ENCODE measurements around the gene HDDC3.
"Not testable (repeated sequence)": the region's sequence is repeated elsewhere in the genome, so short reads cannot be mapped to it uniquely, and the experiment has no call there.

The HDDC3 gene

GRCh38 chr15:90933301-90933700 is 952 bp upstream of the HDDC3 start:
- TF ChIP-seq, protein P1, sequence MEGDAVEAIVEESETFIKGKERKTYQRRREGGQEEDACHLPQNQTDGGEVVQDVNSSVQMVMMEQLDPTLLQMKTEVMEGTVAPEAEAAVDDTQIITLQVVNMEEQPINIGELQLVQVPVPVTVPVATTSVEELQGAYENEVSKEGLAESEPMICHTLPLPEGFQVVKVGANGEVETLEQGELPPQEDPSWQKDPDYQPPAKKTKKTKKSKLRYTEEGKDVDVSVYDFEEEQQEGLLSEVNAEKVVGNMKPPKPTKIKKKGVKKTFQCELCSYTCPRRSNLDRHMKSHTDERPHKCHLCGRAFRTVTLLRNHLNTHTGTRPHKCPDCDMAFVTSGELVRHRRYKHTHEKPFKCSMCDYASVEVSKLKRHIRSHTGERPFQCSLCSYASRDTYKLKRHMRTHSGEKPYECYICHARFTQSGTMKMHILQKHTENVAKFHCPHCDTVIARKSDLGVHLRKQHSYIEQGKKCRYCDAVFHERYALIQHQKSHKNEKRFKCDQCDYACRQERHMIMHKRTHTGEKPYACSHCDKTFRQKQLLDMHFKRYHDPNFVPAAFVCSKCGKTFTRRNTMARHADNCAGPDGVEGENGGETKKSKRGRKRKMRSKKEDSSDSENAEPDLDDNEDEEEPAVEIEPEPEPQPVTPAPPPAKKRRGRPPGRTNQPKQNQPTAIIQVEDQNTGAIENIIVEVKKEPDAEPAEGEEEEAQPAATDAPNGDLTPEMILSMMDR (IDR thresholded peaks at IDR 0.05; ENCODE audit: low read depth, low read length, missing control alignments): no peak
- in situ Hi-C loops (cut with HindIII; ENCODE audit: low sequenced_read_pairs): no loop called here
- DNase-seq (ENCODE audit: low read depth): no peak
- no peak overlapping the region for H3K4me3 ChIP-seq (ENCODE audit: low read depth, low read length)

- TF ChIP-seq, protein P1 (IDR thresholded peaks at IDR 0.05; ENCODE audit: low read depth, low read length, missing control alignments): no peak
- in situ Hi-C loops (cut with HindIII; ENCODE audit: low sequenced_read_pairs): no loop called here
- peak overlapping the region; percentile 75 for H3K4me3 ChIP-seq (ENCODE audit: low read depth, low read length)
- no peak for DNase-seq (ENCODE audit: low read depth)
Measured at GRCh38 chr15:90932660-90932991, 277 bp upstream of the HDDC3 start.

DNA sequence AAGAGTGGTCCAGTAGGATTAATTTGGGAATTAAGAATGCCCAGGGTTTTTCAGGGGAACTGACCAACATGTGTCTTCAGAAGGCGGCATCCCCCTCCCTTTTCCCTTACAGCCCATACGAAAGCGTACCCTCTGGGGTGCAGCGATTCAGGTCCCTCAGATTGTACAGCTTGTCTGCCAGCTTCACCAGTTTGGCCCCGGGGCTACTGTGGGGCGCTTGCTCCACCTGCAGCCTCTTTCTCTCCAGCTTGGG is 848 bp downstream of the HDDC3 start:
- DNase-seq (ENCODE audit: low read depth): no peak
- TF ChIP-seq, protein P1 (IDR thresholded peaks at IDR 0.05; ENCODE audit: low read depth, low read length, missing control alignments): no peak
- peak overlapping the region; percentile 75 for H3K4me3 ChIP-seq (ENCODE audit: low read depth, low read length)
- in situ Hi-C loops (cut with HindIII; ENCODE audit: low sequenced_read_pairs): no loop called here

DNA sequence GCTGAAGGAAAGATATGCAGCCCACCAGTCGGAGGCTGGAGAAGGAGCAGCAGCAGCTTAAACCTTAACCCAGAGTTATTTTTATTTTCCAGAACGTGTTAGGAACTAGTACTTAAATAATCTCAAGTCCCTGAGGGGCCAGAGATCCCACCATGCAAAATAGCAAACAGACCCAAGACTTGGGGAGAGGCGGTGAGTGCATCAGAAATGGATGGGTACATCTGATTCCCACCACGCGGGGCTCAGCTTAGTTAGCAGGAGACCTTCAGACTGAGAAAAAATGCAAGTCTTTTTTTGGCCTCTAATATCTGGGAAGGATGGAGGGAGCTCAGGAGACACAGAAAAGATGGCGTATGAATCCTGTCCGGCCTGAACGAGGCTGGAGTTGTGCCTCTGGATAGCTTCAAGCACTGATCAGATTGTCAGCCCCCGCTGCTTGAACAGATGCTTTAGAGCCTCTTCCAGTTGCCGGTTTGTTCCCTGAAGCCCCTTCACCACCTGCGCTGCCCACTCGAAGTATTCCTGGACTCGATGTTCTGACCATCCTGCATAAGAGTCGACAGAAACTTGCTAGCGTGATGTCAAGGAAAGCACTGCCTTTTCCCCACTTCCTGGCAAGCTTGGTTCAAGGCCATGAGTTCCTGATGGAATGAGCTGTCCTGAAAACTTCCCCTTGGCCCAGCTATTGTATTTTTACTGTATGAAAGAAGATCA is 1.3 kb downstream of the HDDC3 start:
- no peak for DNase-seq (ENCODE audit: low read depth)
- TF ChIP-seq, protein P1 (IDR thresholded peaks at IDR 0.05; ENCODE audit: low read depth, low read length, missing control alignments): no peak
- in situ Hi-C loops (cut with HindIII; ENCODE audit: low sequenced_read_pairs): no loop called here
- H3K4me3 ChIP-seq (ENCODE audit: low read depth, low read length): no peak overlapping the region

GRCh38 chr15:90929246-90930019 is 2.9 kb downstream of the HDDC3 start:
- TF ChIP-seq, protein P1 (IDR thresholded peaks at IDR 0.05; ENCODE audit: low read depth, low read length, missing control alignments): no peak
- DNase-seq (ENCODE audit: low read depth): no peak

GRCh38 chr15:90928106-90928505 is 4.2 kb downstream of the HDDC3 start:
- DNase-seq (ENCODE audit: low read depth); in situ Hi-C loops (cut with HindIII; ENCODE audit: low sequenced_read_pairs); H3K4me3 ChIP-seq (ENCODE audit: low read depth, low read length): not testable (repeated sequence)

More at GRCh38 chr15:90929246-90930019, 2.9 kb downstream of the HDDC3 start:
- in situ Hi-C loops (cut with HindIII; ENCODE audit: low sequenced_read_pairs): no loop called here
- peak overlapping the region; percentile 43 for H3K4me3 ChIP-seq (ENCODE audit: low read depth, low read length)

DNA sequence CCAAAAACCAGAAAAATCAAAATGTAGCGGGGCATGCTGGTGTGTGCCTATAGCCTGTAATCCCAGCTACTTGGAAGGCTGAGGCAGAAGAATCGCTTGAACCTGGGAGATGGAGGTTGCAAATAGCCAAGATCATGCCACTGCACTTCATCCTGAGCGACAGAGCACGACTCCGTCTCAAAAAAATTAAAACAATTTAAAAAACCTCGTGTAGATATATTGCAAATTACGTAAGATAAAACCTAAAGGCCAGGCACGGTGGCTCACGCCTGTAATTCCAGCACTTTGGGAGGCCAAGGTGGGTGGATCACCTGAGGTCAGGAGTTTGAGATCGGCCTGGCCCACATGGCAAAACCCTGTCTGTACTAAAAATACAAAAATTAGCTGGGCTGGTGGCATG is 5.6 kb downstream of the HDDC3 start:
- DNase-seq (ENCODE audit: low read depth); in situ Hi-C loops (cut with HindIII; ENCODE audit: low sequenced_read_pairs): not testable (repeated sequence)

More for the DNA sequence above, 5.6 kb downstream of the HDDC3 start:
- not testable (repeated sequence) for H3K4me3 ChIP-seq (ENCODE audit: low read depth, low read length)
